ENCODE data around the gene FBXW5. TPM values are rescaled to one million over a fixed set of nuclear protein-coding genes. Genes with fewer than 3 reads are reported as not detected.

The FBXW5 gene
- total and polyA plus RNA-seq, 2 donors (not counting 3 experiments of a cell fraction or from before 2014, with no cell fraction given) = 97.3 to 151 TPM

DNA sequence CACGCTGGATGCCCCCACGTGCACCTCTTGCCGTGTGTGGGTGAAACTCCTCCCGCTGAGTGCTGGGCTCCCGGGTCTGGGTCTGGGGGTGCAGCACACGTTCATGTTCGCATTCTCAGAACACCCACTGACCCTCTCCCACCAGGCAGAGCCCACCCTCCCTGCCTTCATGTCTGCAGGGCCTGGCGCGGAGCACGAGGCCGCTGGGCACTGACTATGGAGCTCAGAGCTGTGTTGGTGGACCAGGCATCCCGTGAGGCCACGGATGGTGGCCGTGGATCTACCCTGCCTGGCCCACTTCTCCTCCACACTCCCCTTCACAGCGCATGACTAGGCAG, 16.4 kb upstream of the FBXW5 start:
- Histone ChIP-seq H2AFZ (ENCODE audit: low read depth, low read length) (no peak overlapping the region), H3K9me1 (replicated peaks; ENCODE audit: control insufficient read depth, extremely low read depth, insufficient read depth, low read length) (no peaks in the 10 kb centered on the region), H3K4me1 (ENCODE audit: control insufficient read depth, extremely low read depth, insufficient read depth, low read length) (no peaks in the 10 kb centered on the region), H3K79me2 (ENCODE audit: control insufficient read depth, insufficient read depth, low read length) (no peaks in the 10 kb centered on the region), H3K4me3 (replicated peaks in 1 of 3; ENCODE audit: insufficient read depth in 1 of 3, low read depth in 1 of 3, low read length in 3 of 3) (no peak overlapping the region), H3K9ac (replicated peaks; ENCODE audit: extremely low read depth, insufficient read depth, low read length) (no peak overlapping the region), H3K27ac (ENCODE audit: insufficient read depth, low read depth, low read length) (no peak overlapping the region), H3K9me3 (replicated peaks; ENCODE audit: control insufficient read depth, insufficient read depth, low read length) (no peaks in the 10 kb centered on the region), H4K20me1 (replicated peaks; ENCODE audit: control insufficient read depth, extremely low read depth, insufficient read depth, low read length) (no peaks in the 10 kb centered on the region), H3K36me3 (ENCODE audit: control insufficient read depth in 2 of 2, extremely low read depth in 1 of 2, insufficient read depth in 2 of 2, low read length in 2 of 2) (no peaks in the 10 kb centered on the region), H3K27me3 (ENCODE audit: control insufficient read depth in 2 of 2, insufficient read depth in 2 of 2, low read length in 2 of 2) (no peaks in the 10 kb centered on the region), H3K4me2 (ENCODE audit: insufficient read depth, low read length) (no peak overlapping the region)
- TF ChIP-seq POLR2AphosphoS5 (IDR thresholded peaks at IDR 0.05; ENCODE audit: insufficient read depth, low read depth, low read length) (no peak), FOS (IDR thresholded peaks at IDR 0.05; ENCODE audit: borderline replicate concordance, insufficient read depth, low read length) (no peak), JUN (IDR thresholded peaks at IDR 0.05; ENCODE audit: borderline replicate concordance, insufficient read depth, insufficient read length, low read depth) (no peak)
- TF ChIP-seq, protein P1, sequence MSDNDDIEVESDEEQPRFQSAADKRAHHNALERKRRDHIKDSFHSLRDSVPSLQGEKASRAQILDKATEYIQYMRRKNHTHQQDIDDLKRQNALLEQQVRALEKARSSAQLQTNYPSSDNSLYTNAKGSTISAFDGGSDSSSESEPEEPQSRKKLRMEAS (IDR thresholded peaks at IDR 0.05; ENCODE audit: insufficient read depth, insufficient read length) = no peak
- DNase-seq (ENCODE audit: low read depth, low spot score) (no peak), FAIRE-seq (no peak)
- dilution Hi-C loops (cut with MboI; ENCODE audit: extremely low pct_ligation_motif_present, low sequenced_read_pairs) (no loop called here), intact Hi-C loops (cut with micrococcal nuclease) (no loop called here)
- BruUV-seq (replicated peaks) = no TSS peak
- POLR2A ChIA-PET = no interaction called here
- CTCF ChIA-PET = no interaction called here

DNA sequence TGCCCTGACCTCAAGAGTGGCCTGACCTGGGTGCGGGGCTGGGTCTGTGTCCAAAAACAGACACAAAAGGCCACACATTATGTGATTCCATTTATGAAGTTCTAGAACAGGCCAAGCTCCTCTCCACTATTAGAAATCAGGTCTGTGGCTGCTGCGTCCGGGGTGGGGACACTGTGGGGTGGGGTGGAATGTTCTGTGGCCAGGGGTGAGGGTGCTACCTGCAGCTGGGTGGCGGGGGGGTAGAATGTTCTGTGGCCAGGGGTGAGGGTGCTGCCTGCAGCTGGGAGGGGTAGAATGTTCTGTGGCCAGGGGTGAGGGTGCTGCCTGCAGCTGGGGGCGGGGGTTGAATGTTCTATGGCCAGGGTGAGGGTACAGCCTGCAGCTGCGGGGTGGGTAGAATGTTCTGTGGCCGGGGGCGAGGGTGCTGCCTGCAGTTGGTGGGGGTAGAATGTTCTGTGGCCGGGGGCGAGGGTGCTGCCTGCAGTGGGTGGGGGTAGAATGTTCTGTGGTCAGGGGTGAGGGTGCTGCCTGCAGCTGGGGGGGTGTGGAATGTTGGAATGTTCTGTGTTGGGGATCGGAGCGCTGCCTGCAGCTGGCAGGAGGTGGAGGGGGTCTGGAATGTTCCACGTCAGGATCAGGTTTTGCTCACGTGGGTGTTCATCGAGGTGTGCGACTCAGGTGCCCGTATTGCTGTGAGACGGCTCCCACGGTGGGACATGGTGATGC, 15.8 kb upstream of the FBXW5 start:
- no peaks in the 10 kb centered on the region for H3K9me3 ChIP-seq (replicated peaks; ENCODE audit: control insufficient read depth, insufficient read depth, low read length)
- POLR2A ChIA-PET = no interaction called here
- no peak for FAIRE-seq
- no peak for DNase-seq (ENCODE audit: low read depth, low spot score)
- CTCF ChIA-PET = interaction anchor here (0.6 to 1.4 kb wide), 4 partner anchors 13 to 103 kb away, joined by 3 to 6 read pairs (median 4); no protein-coding TSS in a partner anchor
- H3K4me1 ChIP-seq (ENCODE audit: control insufficient read depth, extremely low read depth, insufficient read depth, low read length) = no peaks in the 10 kb centered on the region
- H3K4me3 ChIP-seq (replicated peaks in 1 of 3; ENCODE audit: insufficient read depth in 1 of 3, low read depth in 1 of 3, low read length in 3 of 3) = no peak overlapping the region
- dilution Hi-C loops (cut with MboI; ENCODE audit: extremely low pct_ligation_motif_present, low sequenced_read_pairs) = no loop called here
- no peak for TF ChIP-seq GATA2 (IDR thresholded peaks at IDR 0.05; ENCODE audit: insufficient read depth, insufficient read length, low read depth, low read length)
- TF ChIP-seq, protein P2, sequence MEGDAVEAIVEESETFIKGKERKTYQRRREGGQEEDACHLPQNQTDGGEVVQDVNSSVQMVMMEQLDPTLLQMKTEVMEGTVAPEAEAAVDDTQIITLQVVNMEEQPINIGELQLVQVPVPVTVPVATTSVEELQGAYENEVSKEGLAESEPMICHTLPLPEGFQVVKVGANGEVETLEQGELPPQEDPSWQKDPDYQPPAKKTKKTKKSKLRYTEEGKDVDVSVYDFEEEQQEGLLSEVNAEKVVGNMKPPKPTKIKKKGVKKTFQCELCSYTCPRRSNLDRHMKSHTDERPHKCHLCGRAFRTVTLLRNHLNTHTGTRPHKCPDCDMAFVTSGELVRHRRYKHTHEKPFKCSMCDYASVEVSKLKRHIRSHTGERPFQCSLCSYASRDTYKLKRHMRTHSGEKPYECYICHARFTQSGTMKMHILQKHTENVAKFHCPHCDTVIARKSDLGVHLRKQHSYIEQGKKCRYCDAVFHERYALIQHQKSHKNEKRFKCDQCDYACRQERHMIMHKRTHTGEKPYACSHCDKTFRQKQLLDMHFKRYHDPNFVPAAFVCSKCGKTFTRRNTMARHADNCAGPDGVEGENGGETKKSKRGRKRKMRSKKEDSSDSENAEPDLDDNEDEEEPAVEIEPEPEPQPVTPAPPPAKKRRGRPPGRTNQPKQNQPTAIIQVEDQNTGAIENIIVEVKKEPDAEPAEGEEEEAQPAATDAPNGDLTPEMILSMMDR (IDR thresholded peaks at IDR 0.05; ENCODE audit: extremely low read depth in 1 of 2, insufficient read depth in 1 of 2, low read depth in 1 of 2, low read length in 2 of 2) = no peak
- no peak for TF ChIP-seq FOS (IDR thresholded peaks at IDR 0.05; ENCODE audit: borderline replicate concordance, insufficient read depth, low read length)
- TF ChIP-seq JUN (IDR thresholded peaks at IDR 0.05; ENCODE audit: borderline replicate concordance, insufficient read depth, insufficient read length, low read depth) = no peak
- TF ChIP-seq EZH2 (IDR thresholded peaks at IDR 0.05; ENCODE audit: borderline replicate concordance, low read depth, low read length, severe bottlenecking) = no peak
- TF ChIP-seq, protein P1 (IDR thresholded peaks at IDR 0.05; ENCODE audit: insufficient read depth, insufficient read length) = no peak
- no peak for TF ChIP-seq MYC (IDR thresholded peaks at IDR 0.05; ENCODE audit: low read depth, low read length)
- no peak for TF ChIP-seq POLR2A (IDR thresholded peaks at IDR 0.05; ENCODE audit: low read depth, low read length)
- no peak for TF ChIP-seq POLR2AphosphoS5 (IDR thresholded peaks at IDR 0.05; ENCODE audit: insufficient read depth, low read depth, low read length)
- no TSS peak for BruUV-seq (replicated peaks)
- no peaks in the 10 kb centered on the region for H3K79me2 ChIP-seq (ENCODE audit: control insufficient read depth, insufficient read depth, low read length)
- no peak overlapping the region for H2AFZ ChIP-seq (ENCODE audit: low read depth, low read length)
- no peaks in the 10 kb centered on the region for H4K20me1 ChIP-seq (replicated peaks; ENCODE audit: control insufficient read depth, extremely low read depth, insufficient read depth, low read length)
- H3K9me1 ChIP-seq (replicated peaks; ENCODE audit: control insufficient read depth, extremely low read depth, insufficient read depth, low read length) = no peaks in the 10 kb centered on the region
- intact Hi-C loops (cut with micrococcal nuclease) = no loop called here
- no peaks in the 10 kb centered on the region for H3K27me3 ChIP-seq (ENCODE audit: control insufficient read depth in 2 of 2, insufficient read depth in 2 of 2, low read length in 2 of 2)
- H3K9ac ChIP-seq (replicated peaks; ENCODE audit: extremely low read depth, insufficient read depth, low read length) = no peak overlapping the region
- H3K36me3 ChIP-seq (ENCODE audit: control insufficient read depth in 2 of 2, extremely low read depth in 1 of 2, insufficient read depth in 2 of 2, low read length in 2 of 2) = no peaks in the 10 kb centered on the region
- no peak overlapping the region for H3K4me2 ChIP-seq (ENCODE audit: insufficient read depth, low read length)
- no peak overlapping the region for H3K27ac ChIP-seq (ENCODE audit: insufficient read depth, low read depth, low read length)

Data from endothelial cell of umbilical vein (primary cell).